Esophagus squamous epithelium (tissue), 4 donors: ENCODE data around the gene KSR1.

Experiments used
- POLR2A ChIP-seq, 4 donors: fragments of 450-650 bp; IDR thresholded peaks; one replicate each; pipeline ENCODE4 v1.6.1; 2017; ENCODE audit warnings: antibody characterized with exemption in 4 of 4, mild to moderate bottlenecking in 4 of 4, moderate library complexity in 3 of 4
- TF ChIP-seq, protein P1 (sequence below), 6 experiments: fragments of 450-650 bp in 4 of 6; fragments of 200-600 bp in 2 of 6; sonication (generic) in 2 of 6; IDR thresholded peaks; one replicate each; pipeline ENCODE4 v1.5.1; 2016 to 2019; ENCODE audit warnings: antibody characterized with exemption in 6 of 6, mild to moderate bottlenecking in 4 of 6, moderate library complexity in 4 of 6

DNA sequence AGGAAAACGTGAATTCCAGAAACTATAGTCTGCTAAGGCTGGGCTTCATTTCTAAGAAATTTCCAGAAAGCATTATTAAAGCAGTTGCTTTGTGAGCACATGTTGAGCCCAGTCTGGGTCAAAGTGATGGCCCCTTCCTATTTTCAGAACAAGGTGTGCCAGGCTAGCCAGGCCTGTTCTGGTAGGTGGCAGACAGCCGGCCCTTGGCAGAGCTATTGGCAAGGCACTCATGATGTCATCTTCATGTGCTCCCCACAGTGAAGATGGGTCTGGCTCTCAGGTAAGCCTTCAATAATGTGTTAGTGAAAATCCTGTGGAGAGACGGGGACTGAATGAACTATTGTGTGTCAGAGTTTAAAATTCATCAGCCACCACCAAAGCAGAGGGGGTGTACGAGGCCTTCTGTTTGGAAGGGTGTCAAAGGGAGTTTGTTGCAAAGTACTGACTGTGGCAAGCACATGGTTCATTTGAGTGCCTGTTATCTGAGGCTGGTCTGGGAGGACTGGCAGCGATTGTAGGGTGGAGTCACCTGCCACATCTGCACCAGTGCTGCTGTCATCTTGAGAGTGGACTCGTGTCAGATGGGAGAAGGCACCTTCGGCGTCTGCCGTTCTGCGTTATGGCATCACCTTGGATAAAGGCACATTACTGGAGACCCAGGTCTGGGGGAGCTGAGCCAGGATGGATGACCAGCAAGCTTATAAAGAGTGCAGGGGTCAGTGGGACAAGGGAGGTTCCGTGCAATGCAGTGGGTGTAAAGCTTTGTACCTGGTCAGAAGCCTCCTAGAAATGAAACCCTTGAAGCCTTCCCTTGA lies 43.4 kb downstream of the KSR1 start:
- TF ChIP-seq, protein P1, sequence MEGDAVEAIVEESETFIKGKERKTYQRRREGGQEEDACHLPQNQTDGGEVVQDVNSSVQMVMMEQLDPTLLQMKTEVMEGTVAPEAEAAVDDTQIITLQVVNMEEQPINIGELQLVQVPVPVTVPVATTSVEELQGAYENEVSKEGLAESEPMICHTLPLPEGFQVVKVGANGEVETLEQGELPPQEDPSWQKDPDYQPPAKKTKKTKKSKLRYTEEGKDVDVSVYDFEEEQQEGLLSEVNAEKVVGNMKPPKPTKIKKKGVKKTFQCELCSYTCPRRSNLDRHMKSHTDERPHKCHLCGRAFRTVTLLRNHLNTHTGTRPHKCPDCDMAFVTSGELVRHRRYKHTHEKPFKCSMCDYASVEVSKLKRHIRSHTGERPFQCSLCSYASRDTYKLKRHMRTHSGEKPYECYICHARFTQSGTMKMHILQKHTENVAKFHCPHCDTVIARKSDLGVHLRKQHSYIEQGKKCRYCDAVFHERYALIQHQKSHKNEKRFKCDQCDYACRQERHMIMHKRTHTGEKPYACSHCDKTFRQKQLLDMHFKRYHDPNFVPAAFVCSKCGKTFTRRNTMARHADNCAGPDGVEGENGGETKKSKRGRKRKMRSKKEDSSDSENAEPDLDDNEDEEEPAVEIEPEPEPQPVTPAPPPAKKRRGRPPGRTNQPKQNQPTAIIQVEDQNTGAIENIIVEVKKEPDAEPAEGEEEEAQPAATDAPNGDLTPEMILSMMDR (IDR thresholded peaks at IDR 0.05): no peak
- TF ChIP-seq POLR2A (IDR thresholded peaks at IDR 0.05): no peak
